ENCODE measurements around the gene LENG1.

DNA sequence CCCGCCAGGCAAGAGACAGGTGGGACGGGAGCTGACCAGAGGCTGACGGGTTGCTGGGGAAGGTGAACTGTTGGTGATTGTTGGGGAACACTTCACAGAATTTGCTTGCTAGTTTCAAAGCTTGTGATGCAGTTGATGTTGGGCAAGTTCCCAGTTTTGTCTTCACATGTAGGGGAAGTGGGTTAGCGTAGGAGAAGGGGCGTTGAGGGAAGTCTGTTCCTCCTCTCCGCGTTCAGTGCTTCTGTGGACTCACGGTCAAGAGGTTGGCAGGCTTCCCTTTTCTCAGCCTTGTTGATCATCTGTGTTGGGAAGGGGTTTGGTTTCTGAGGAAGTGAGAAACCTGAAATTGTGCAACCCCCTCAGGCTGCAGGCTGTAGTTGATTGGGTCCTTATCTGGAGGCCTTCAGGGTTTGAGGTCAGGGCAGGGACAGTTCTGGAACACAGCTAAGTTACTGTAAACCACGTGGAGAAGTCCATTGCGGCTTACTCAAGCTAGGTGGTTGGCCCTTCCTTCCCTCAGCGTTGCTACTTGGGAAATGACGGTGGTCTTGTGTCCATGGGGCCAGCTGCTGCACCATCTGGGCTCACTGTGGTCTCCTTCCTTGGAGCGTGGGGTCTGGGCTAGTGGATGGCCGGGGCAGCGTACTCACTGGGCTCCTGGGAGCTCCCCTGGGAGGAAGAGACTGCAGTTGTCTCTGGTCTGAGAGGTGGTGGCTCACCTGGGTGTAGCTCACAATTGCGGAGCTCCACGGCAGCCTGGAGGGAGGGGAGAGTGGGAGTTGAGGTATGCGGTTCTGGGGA, 48.7 kb upstream of the LENG1 start:
- TF ChIP-seq, protein P1, sequence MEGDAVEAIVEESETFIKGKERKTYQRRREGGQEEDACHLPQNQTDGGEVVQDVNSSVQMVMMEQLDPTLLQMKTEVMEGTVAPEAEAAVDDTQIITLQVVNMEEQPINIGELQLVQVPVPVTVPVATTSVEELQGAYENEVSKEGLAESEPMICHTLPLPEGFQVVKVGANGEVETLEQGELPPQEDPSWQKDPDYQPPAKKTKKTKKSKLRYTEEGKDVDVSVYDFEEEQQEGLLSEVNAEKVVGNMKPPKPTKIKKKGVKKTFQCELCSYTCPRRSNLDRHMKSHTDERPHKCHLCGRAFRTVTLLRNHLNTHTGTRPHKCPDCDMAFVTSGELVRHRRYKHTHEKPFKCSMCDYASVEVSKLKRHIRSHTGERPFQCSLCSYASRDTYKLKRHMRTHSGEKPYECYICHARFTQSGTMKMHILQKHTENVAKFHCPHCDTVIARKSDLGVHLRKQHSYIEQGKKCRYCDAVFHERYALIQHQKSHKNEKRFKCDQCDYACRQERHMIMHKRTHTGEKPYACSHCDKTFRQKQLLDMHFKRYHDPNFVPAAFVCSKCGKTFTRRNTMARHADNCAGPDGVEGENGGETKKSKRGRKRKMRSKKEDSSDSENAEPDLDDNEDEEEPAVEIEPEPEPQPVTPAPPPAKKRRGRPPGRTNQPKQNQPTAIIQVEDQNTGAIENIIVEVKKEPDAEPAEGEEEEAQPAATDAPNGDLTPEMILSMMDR (IDR thresholded peaks at IDR 0.05), result no peak
- peak; percentile 32 to 60 for TF ChIP-seq POLR2A (IDR thresholded peaks at IDR 0.05)
